GM12873 (cell line): ENCODE measurements around the gene INTU.

Experiments
- CTCF ChIP-seq: IDR thresholded peaks from 2 replicates; pipeline ENCODE4 v1.5.1; 2012; ENCODE audit warnings: low read depth, mild to moderate bottlenecking, moderate library complexity, low read length, control low read depth; ENCODE audit not compliant: insufficient read depth; ENCODE audit errors: missing control alignments

Gene INTU

GRCh38 chr4:127643791-127644190 is 11.0 kb downstream of the INTU start:
- no peak for TF ChIP-seq CTCF

GRCh38 chr4:127648061-127648460 is 15.3 kb downstream of the INTU start:
- TF ChIP-seq CTCF, result no peak

GRCh38 chr4:127656047-127656680 is 23.4 kb downstream of the INTU start:
- no peak for TF ChIP-seq CTCF

GRCh38 chr4:127660284-127660885 is 27.6 kb downstream of the INTU start:
- TF ChIP-seq CTCF, result no peak

- TF ChIP-seq CTCF, result no peak
Measured at GRCh38 chr4:127667116-127667515, 34.4 kb downstream of the INTU start.

- TF ChIP-seq CTCF, result no peak
Measured at GRCh38 chr4:127667772-127668171, 35.0 kb downstream of the INTU start.

- TF ChIP-seq CTCF, result no peak
Measured at GRCh38 chr4:127668770-127669169, 36.0 kb downstream of the INTU start.

- TF ChIP-seq CTCF, result no peak
Measured at GRCh38 chr4:127669691-127670090, 36.9 kb downstream of the INTU start.
